ENCODE measurements around the gene TSACC.
"Not testable (repeated sequence)": the region's sequence is repeated elsewhere in the genome, so short reads cannot be mapped to it uniquely, and the experiment has no call there.

Gene TSACC

GRCh38 chr1:156346035-156346434, 7.7 kb downstream of the TSACC start:
- H3K27ac ChIP-seq (ENCODE audit: low read length); H3K4me3 ChIP-seq (ENCODE audit: low read length); H3K27me3 ChIP-seq (ENCODE audit: control insufficient read depth, insufficient read depth, low read length); H3K36me3 ChIP-seq (ENCODE audit: control insufficient read depth, insufficient read depth, low read length); H3K9me3 ChIP-seq (ENCODE audit: control insufficient read depth, insufficient read depth, low read length); DNase-seq (ENCODE audit: low read depth, low spot score); H3K4me1 ChIP-seq (ENCODE audit: control insufficient read depth, insufficient read depth, low read length): not testable (repeated sequence)
- WGBS (ENCODE audit: insufficient coverage, insufficient read length): no CpG with 5 or more reads among the region's 2 CpGs

GRCh38 chr1:156346636-156347035, 8.3 kb downstream of the TSACC start:
- Histone ChIP-seq H3K4me3 (ENCODE audit: low read length) (no peak overlapping the region), H3K4me1 (ENCODE audit: control insufficient read depth, insufficient read depth, low read length) (no peaks in the 10 kb centered on the region), H3K27me3 (ENCODE audit: control insufficient read depth, insufficient read depth, low read length) (no peaks in the 10 kb centered on the region), H3K36me3 (ENCODE audit: control insufficient read depth, insufficient read depth, low read length) (no peaks in the 10 kb centered on the region), H3K27ac (ENCODE audit: low read length) (no peak overlapping the region), H3K9me3 (ENCODE audit: control insufficient read depth, insufficient read depth, low read length) (no peaks in the 10 kb centered on the region)
- no peak for DNase-seq (ENCODE audit: low read depth, low spot score)
- no CpG with 5 or more reads among the region's 2 CpGs for WGBS (ENCODE audit: insufficient coverage, insufficient read length)

GRCh38 chr1:156347331-156347730, 9.0 kb downstream of the TSACC start:
- Histone ChIP-seq H3K27me3 (ENCODE audit: control insufficient read depth, insufficient read depth, low read length) (no peaks in the 10 kb centered on the region), H3K4me1 (ENCODE audit: control insufficient read depth, insufficient read depth, low read length) (no peaks in the 10 kb centered on the region), H3K27ac (ENCODE audit: low read length) (no peak overlapping the region), H3K9me3 (ENCODE audit: control insufficient read depth, insufficient read depth, low read length) (no peaks in the 10 kb centered on the region), H3K4me3 (ENCODE audit: low read length) (no peak overlapping the region), H3K36me3 (ENCODE audit: control insufficient read depth, insufficient read depth, low read length) (no peaks in the 10 kb centered on the region)
- DNase-seq (ENCODE audit: low read depth, low spot score): no peak
- WGBS (ENCODE audit: insufficient coverage, insufficient read length): no CpG with 5 or more reads among the region's 4 CpGs

DNA sequence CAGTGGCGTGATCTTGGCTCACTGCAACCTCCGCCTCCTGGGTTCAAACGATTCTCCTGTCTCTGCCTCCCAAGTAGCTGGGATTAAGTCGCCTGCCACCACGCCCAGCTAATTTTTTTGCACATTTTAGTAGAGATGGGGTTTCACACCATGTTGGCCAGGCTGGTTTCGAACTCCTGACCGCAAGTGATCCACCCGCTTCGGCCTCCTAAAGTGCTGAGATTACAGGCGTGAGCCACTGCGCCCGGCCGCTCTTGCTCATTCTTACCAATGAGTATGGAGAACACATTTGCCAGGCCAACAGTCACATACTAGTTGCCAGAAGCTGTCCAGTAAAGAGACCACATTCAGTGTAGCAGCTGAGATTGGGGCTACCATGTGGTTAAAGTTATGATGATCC, 14.2 kb downstream of the TSACC start:
- not testable (repeated sequence) for H3K27ac ChIP-seq (ENCODE audit: low read length); H3K9me3 ChIP-seq (ENCODE audit: control insufficient read depth, insufficient read depth, low read length); DNase-seq (ENCODE audit: low read depth, low spot score); H3K36me3 ChIP-seq (ENCODE audit: control insufficient read depth, insufficient read depth, low read length); H3K4me3 ChIP-seq (ENCODE audit: low read length); H3K4me1 ChIP-seq (ENCODE audit: control insufficient read depth, insufficient read depth, low read length); H3K27me3 ChIP-seq (ENCODE audit: control insufficient read depth, insufficient read depth, low read length)
- WGBS (ENCODE audit: insufficient coverage, insufficient read length): no CpG with 5 or more reads among the region's 13 CpGs

- no peak for DNase-seq (ENCODE audit: low read depth, low spot score)
- no peak overlapping the region for H3K4me3 ChIP-seq (ENCODE audit: low read length)
- H3K36me3 ChIP-seq (ENCODE audit: control insufficient read depth, insufficient read depth, low read length): no peaks in the 10 kb centered on the region
- no peak overlapping the region for H3K27ac ChIP-seq (ENCODE audit: low read length)
- H3K27me3 ChIP-seq (ENCODE audit: control insufficient read depth, insufficient read depth, low read length): no peaks in the 10 kb centered on the region
- H3K4me1 ChIP-seq (ENCODE audit: control insufficient read depth, insufficient read depth, low read length): no peaks in the 10 kb centered on the region
- WGBS (ENCODE audit: insufficient coverage, insufficient read length): 100% methylated on average over 1 of the region's 6 CpGs
- H3K9me3 ChIP-seq (ENCODE audit: control insufficient read depth, insufficient read depth, low read length): no peaks in the 10 kb centered on the region
Observed at GRCh38 chr1:156356262-156356874, 18.0 kb downstream of the TSACC start.

- no peaks in the 10 kb centered on the region for H3K4me1 ChIP-seq (ENCODE audit: control insufficient read depth, insufficient read depth, low read length)
- H3K4me3 ChIP-seq (ENCODE audit: low read length): peak overlapping the region; percentile 35; the same call in 1 of the 2 replicates
- H3K9me3 ChIP-seq (ENCODE audit: control insufficient read depth, insufficient read depth, low read length): no peaks in the 10 kb centered on the region
- WGBS (ENCODE audit: insufficient coverage, insufficient read length): no CpG with 5 or more reads among the region's 22 CpGs
- H3K27ac ChIP-seq (ENCODE audit: low read length): no peak overlapping the region
- H3K27me3 ChIP-seq (ENCODE audit: control insufficient read depth, insufficient read depth, low read length): no peaks in the 10 kb centered on the region
- no peaks in the 10 kb centered on the region for H3K36me3 ChIP-seq (ENCODE audit: control insufficient read depth, insufficient read depth, low read length)
- peak; percentile 89 for DNase-seq (ENCODE audit: low read depth, low spot score)
Observed at GRCh38 chr1:156356875-156357534, 18.7 kb downstream of the TSACC start.

DNA sequence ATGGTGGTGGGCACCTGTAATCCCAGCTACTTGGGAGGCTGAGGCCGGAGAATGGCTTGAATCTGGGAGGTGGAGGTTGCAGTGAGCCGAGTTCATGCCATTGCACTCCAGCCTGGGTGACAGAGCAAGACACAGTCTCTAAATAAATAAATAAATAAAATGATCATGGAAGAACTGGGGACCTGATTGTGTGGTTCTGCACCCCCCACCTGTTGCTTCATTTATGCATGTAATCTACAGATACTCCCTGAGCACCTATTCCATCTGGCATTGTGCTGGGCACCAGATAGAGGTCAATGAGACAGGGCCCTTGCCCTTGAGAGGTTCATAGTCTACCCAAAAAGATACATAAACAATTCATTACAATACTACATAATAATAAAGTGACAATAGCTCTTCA, 19.7 kb downstream of the TSACC start:
- Histone ChIP-seq H3K4me3 (ENCODE audit: low read length) (no peak overlapping the region), H3K4me1 (ENCODE audit: control insufficient read depth, insufficient read depth, low read length) (no peaks in the 10 kb centered on the region), H3K9me3 (ENCODE audit: control insufficient read depth, insufficient read depth, low read length) (no peaks in the 10 kb centered on the region), H3K27me3 (ENCODE audit: control insufficient read depth, insufficient read depth, low read length) (no peaks in the 10 kb centered on the region), H3K27ac (ENCODE audit: low read length) (no peak overlapping the region), H3K36me3 (ENCODE audit: control insufficient read depth, insufficient read depth, low read length) (no peaks in the 10 kb centered on the region)
- no peak for DNase-seq (ENCODE audit: low read depth, low spot score)
- no CpG with 5 or more reads among the region's 2 CpGs for WGBS (ENCODE audit: insufficient coverage, insufficient read length)

- no peaks in the 10 kb centered on the region for H3K27me3 ChIP-seq (ENCODE audit: control insufficient read depth, insufficient read depth, low read length)
- WGBS (ENCODE audit: insufficient coverage, insufficient read length): no CpG with 5 or more reads among the region's 1 CpG
- H3K27ac ChIP-seq (ENCODE audit: low read length): no peak overlapping the region
- H3K4me3 ChIP-seq (ENCODE audit: low read length): no peak overlapping the region
- no peak for DNase-seq (ENCODE audit: low read depth, low spot score)
- H3K4me1 ChIP-seq (ENCODE audit: control insufficient read depth, insufficient read depth, low read length): no peaks in the 10 kb centered on the region
- no peaks in the 10 kb centered on the region for H3K9me3 ChIP-seq (ENCODE audit: control insufficient read depth, insufficient read depth, low read length)
- H3K36me3 ChIP-seq (ENCODE audit: control insufficient read depth, insufficient read depth, low read length): no peaks in the 10 kb centered on the region
Observed at GRCh38 chr1:156358641-156359040, 20.3 kb downstream of the TSACC start.

- WGBS (ENCODE audit: insufficient coverage, insufficient read length): no CpG with 5 or more reads among the region's 3 CpGs
- DNase-seq (ENCODE audit: low read depth, low spot score): no peak
- Histone ChIP-seq H3K4me3 (ENCODE audit: low read length) (no peak overlapping the region), H3K4me1 (ENCODE audit: control insufficient read depth, insufficient read depth, low read length) (no peaks in the 10 kb centered on the region), H3K27ac (ENCODE audit: low read length) (no peak overlapping the region), H3K9me3 (ENCODE audit: control insufficient read depth, insufficient read depth, low read length) (no peaks in the 10 kb centered on the region), H3K27me3 (ENCODE audit: control insufficient read depth, insufficient read depth, low read length) (no peaks in the 10 kb centered on the region), H3K36me3 (ENCODE audit: control insufficient read depth, insufficient read depth, low read length) (no peaks in the 10 kb centered on the region)
Observed at GRCh38 chr1:156359249-156359648, 20.9 kb downstream of the TSACC start.

- no peaks in the 10 kb centered on the region for H3K9me3 ChIP-seq (ENCODE audit: control insufficient read depth, insufficient read depth, low read length)
- no peaks in the 10 kb centered on the region for H3K36me3 ChIP-seq (ENCODE audit: control insufficient read depth, insufficient read depth, low read length)
- no peak for DNase-seq (ENCODE audit: low read depth, low spot score)
- H3K4me1 ChIP-seq (ENCODE audit: control insufficient read depth, insufficient read depth, low read length): no peaks in the 10 kb centered on the region
- H3K27me3 ChIP-seq (ENCODE audit: control insufficient read depth, insufficient read depth, low read length): no peaks in the 10 kb centered on the region
- WGBS (ENCODE audit: insufficient coverage, insufficient read length): no CpG with 5 or more reads among the region's 6 CpGs
- H3K27ac ChIP-seq (ENCODE audit: low read length): no peak overlapping the region
- H3K4me3 ChIP-seq (ENCODE audit: low read length): no peak overlapping the region
Observed at GRCh38 chr1:156359973-156360372, 21.6 kb downstream of the TSACC start.

DNA sequence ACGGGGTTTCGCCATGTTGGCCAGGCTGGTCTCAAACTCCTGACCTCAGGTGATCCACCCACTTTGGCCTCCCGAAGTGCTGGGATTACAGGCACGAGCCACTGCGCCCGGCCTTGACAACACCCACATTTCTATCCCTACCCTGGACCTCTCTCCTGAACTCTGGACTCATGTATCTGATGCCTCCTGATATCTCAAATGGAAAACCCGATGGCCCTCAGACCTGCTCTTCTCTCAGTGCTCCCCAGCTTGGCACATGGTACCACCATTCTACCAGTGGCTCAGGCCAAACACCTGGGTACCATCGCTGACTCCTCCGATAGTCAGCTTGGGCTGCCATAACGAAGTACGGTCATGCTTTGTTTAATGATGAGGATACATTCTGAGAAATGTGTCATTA, 22.2 kb downstream of the TSACC start:
- no peaks in the 10 kb centered on the region for H3K4me1 ChIP-seq (ENCODE audit: control insufficient read depth, insufficient read depth, low read length)
- H3K4me3 ChIP-seq (ENCODE audit: low read length): no peak overlapping the region
- no CpG with 5 or more reads among the region's 11 CpGs for WGBS (ENCODE audit: insufficient coverage, insufficient read length)
- no peaks in the 10 kb centered on the region for H3K27me3 ChIP-seq (ENCODE audit: control insufficient read depth, insufficient read depth, low read length)
- no peaks in the 10 kb centered on the region for H3K9me3 ChIP-seq (ENCODE audit: control insufficient read depth, insufficient read depth, low read length)
- H3K27ac ChIP-seq (ENCODE audit: low read length): no peak overlapping the region
- no peaks in the 10 kb centered on the region for H3K36me3 ChIP-seq (ENCODE audit: control insufficient read depth, insufficient read depth, low read length)
- no peak for DNase-seq (ENCODE audit: low read depth, low spot score)
